ENCODE measurements around the gene RPTOR. TPM values are rescaled to one million over a fixed set of nuclear protein-coding genes. Genes with fewer than 3 reads are reported as not detected.

RPTOR gene
- total RNA-seq, 1 experiment from 2014 or later, result 66.7 TPM

DNA sequence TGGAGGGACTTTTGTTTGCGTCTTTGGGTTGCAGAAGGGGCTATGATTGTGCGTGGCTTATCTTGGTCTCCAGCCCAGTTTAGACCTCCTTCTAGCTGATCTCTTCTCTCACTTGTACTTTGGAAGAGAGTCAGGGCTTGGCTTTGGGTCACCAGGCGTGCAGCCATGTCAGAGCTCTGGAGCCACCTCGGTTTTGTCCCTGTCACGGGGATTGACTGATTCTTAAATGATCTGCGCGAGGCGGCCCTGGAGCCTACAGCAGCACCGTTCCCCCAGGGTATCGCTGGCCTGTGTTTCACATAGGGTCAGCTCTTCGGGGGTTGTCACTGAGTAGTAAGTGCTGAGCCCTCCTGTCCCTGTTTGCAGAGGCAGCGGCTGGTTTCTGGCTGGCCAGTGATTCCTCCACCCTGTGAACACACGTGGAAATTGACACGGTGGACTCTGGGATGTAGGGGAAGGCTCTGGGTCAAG is 237.2 kb downstream of the RPTOR start:
- Histone ChIP-seq H3K9me3 (no peaks in the 10 kb centered on the region), H3K4me3 (ENCODE audit: low read depth, low read length) (no peak overlapping the region), H3K27me3 (replicated peaks; ENCODE audit: control insufficient read depth, insufficient read depth, low read length) (no peaks in the 10 kb centered on the region), H3K4me1 (no peaks in the 10 kb centered on the region), H3K36me3 (ENCODE audit: control insufficient read depth, insufficient read depth, low read length) (no peaks in the 10 kb centered on the region; the same call in 1 of the 2 replicates)
- TF ChIP-seq, protein P1, sequence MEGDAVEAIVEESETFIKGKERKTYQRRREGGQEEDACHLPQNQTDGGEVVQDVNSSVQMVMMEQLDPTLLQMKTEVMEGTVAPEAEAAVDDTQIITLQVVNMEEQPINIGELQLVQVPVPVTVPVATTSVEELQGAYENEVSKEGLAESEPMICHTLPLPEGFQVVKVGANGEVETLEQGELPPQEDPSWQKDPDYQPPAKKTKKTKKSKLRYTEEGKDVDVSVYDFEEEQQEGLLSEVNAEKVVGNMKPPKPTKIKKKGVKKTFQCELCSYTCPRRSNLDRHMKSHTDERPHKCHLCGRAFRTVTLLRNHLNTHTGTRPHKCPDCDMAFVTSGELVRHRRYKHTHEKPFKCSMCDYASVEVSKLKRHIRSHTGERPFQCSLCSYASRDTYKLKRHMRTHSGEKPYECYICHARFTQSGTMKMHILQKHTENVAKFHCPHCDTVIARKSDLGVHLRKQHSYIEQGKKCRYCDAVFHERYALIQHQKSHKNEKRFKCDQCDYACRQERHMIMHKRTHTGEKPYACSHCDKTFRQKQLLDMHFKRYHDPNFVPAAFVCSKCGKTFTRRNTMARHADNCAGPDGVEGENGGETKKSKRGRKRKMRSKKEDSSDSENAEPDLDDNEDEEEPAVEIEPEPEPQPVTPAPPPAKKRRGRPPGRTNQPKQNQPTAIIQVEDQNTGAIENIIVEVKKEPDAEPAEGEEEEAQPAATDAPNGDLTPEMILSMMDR (IDR thresholded peaks at IDR 0.05; ENCODE audit: insufficient read depth in 1 of 2, low read depth in 1 of 2, low read length in 1 of 2, severe bottlenecking in 1 of 2, unreplicated experiment in 1 of 2), result no peak
- intact Hi-C loops (cut with micrococcal nuclease; ENCODE audit: unreplicated experiment), result no loop called here
- peaks cover 24% of the 10 kb centered on the region for H3K36me3 Mint-ChIP-seq (ENCODE audit: insufficient read depth, unreplicated experiment)
- CTCF ChIA-PET, result no interaction called here
- BruUV-seq (replicated peaks), result no TSS peak
- POLR2A ChIA-PET, result no interaction called here
- no peak overlapping the region for H3K4me3 Mint-ChIP-seq (ENCODE audit: unreplicated experiment)
- peaks cover 15% of the 10 kb centered on the region for H3K4me1 Mint-ChIP-seq (ENCODE audit: low read depth, unreplicated experiment)
- no peaks in the 10 kb centered on the region for H3K9me3 Mint-ChIP-seq (ENCODE audit: unreplicated experiment)
- H3K27me3 Mint-ChIP-seq (ENCODE audit: insufficient read depth, unreplicated experiment), result no peaks in the 10 kb centered on the region
- no peak for DNase-seq
- H3K27ac Mint-ChIP-seq (ENCODE audit: unreplicated experiment), result no peak overlapping the region

DNA sequence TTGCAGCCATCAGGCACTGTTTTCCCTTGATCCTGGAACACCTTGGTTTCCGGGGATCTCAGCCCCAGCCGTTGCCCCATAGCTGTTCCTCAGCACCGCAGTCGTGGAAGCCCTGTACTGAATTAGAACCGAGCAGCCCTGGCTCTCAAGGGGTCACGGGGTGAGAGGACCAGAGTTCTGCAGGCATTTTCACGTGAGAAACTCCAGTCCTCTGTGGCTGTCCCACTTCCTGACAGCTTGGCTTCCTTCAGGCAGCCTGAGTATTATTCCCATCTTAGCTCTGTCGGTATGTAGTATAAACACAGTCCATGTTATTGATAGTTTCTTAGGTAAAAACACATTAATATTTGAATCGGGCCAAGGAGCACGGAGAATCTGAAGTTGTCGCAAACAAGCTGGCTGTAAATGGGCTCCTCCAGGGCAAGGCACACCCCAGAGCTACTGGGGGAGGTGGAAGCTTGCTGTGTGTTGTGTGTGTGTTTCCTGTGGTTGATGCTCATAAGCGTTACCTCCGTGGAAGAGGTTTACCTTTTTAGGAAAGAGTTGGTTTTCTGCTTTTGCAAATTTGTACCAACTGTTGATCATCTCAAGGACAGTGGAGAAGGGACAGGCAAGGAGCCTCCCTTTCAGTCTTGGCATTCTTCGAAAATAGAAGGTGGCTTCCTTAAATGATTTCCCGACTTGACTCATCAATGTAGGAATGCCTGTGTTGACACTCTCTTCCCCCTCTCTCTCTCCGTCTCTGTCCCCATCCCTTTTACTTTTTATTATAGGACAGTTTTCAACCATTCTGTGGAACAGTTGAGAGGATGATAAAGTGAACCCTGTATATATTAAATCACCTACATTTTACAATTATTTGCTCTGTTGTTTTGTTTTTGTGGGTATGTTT is 238.1 kb downstream of the RPTOR start:
- Histone ChIP-seq H3K36me3 (ENCODE audit: control insufficient read depth, insufficient read depth, low read length) (no peaks in the 10 kb centered on the region; the same call in 1 of the 2 replicates), H3K4me3 (ENCODE audit: low read depth, low read length) (no peak overlapping the region), H3K27me3 (replicated peaks; ENCODE audit: control insufficient read depth, insufficient read depth, low read length) (no peaks in the 10 kb centered on the region), H3K9me3 (0 out of 2 replicates have a peak, but pooled peaks cover 2% of the 10 kb centered on the region), H3K4me1 (no peaks in the 10 kb centered on the region)
- no TSS peak for BruUV-seq (replicated peaks)
- H3K36me3 Mint-ChIP-seq (ENCODE audit: insufficient read depth, unreplicated experiment), result peaks cover 14% of the 10 kb centered on the region
- ChIA-PET CTCF (no interaction called here), POLR2A (no interaction called here)
- TF ChIP-seq, protein P1 (IDR thresholded peaks at IDR 0.05; ENCODE audit: insufficient read depth in 1 of 2, low read depth in 1 of 2, low read length in 1 of 2, severe bottlenecking in 1 of 2, unreplicated experiment in 1 of 2), result no peak
- H3K27ac Mint-ChIP-seq (ENCODE audit: unreplicated experiment), result no peak overlapping the region
- intact Hi-C loops (cut with micrococcal nuclease; ENCODE audit: unreplicated experiment), result no loop called here
- no peaks in the 10 kb centered on the region for H3K27me3 Mint-ChIP-seq (ENCODE audit: insufficient read depth, unreplicated experiment)
- peaks cover 5% of the 10 kb centered on the region for H3K9me3 Mint-ChIP-seq (ENCODE audit: unreplicated experiment)
- no peak overlapping the region for H3K4me3 Mint-ChIP-seq (ENCODE audit: unreplicated experiment)
- peaks cover 15% of the 10 kb centered on the region for H3K4me1 Mint-ChIP-seq (ENCODE audit: low read depth, unreplicated experiment)
- peak in 1 of 2 experiments; percentile 9 for DNase-seq

DNA sequence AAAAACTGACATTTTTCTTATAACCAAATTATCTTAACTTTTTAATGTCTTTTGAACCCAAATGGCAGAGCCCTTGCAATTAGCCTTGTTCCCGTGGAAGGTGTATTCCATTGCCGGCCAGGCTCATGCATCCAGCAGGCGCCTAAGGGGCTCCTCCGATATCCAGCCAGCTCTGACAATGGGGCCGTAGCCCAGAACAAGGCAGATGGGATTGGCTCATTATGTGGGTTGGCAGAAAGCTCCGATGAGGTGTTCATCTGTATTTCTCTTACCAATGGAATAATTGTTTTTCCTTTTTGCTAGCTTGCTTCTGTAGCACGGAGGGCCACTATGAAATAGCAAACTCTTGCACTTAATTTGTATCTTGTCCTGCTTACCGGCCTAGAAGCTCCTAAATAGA is 238.8 kb downstream of the RPTOR start:
- intact Hi-C loops (cut with micrococcal nuclease; ENCODE audit: unreplicated experiment), result no loop called here
- Mint-ChIP-seq H3K27ac (ENCODE audit: unreplicated experiment) (no peak overlapping the region), H3K36me3 (ENCODE audit: insufficient read depth, unreplicated experiment) (peaks cover 14% of the 10 kb centered on the region), H3K4me1 (ENCODE audit: low read depth, unreplicated experiment) (peaks cover 19% of the 10 kb centered on the region), H3K27me3 (ENCODE audit: insufficient read depth, unreplicated experiment) (no peaks in the 10 kb centered on the region), H3K9me3 (ENCODE audit: unreplicated experiment) (peaks cover 12% of the 10 kb centered on the region), H3K4me3 (ENCODE audit: unreplicated experiment) (no peak overlapping the region)
- no peaks in the 10 kb centered on the region for H3K27me3 ChIP-seq (replicated peaks; ENCODE audit: control insufficient read depth, insufficient read depth, low read length)
- no peak overlapping the region for H3K4me3 ChIP-seq (ENCODE audit: low read depth, low read length)
- ChIA-PET CTCF (no interaction called here), POLR2A (no interaction called here)
- peaks cover under 1% of the 10 kb centered on the region; the same call in 1 of the 2 replicates for H3K4me1 ChIP-seq
- BruUV-seq (replicated peaks), result no TSS peak
- H3K9me3 ChIP-seq, result 0 out of 2 replicates have a peak, but pooled peaks cover 3% of the 10 kb centered on the region
- TF ChIP-seq, protein P1 (IDR thresholded peaks at IDR 0.05; ENCODE audit: insufficient read depth in 1 of 2, low read depth in 1 of 2, low read length in 1 of 2, severe bottlenecking in 1 of 2, unreplicated experiment in 1 of 2), result no peak
- no peaks in the 10 kb centered on the region; the same call in 1 of the 2 replicates for H3K36me3 ChIP-seq (ENCODE audit: control insufficient read depth, insufficient read depth, low read length)
- DNase-seq, result peak in 1 of 2 experiments; percentile 16
